ENCODE measurements around the gene PSMD10.

- TF ChIP-seq CTCF (IDR thresholded peaks at IDR 0.05; ENCODE audit: low read depth, low read length, poor library complexity, severe bottlenecking) (no peak), EZH2phosphoT487 (IDR thresholded peaks at IDR 0.05; ENCODE audit: borderline replicate concordance, low read length) (no peak)
Observed at GRCh38 chrX:108091878-108092291, 543 bp upstream of the PSMD10 start.

Measured in DOHH2 (cell line).